HG02870 (cell line): ENCODE data around the gene SLC5A4.

ENCODE experiments used
- ATAC-seq: cut with Tn5 transposase; IDR thresholded peaks from one replicate; pipeline ENCODE4 v1.9.1; 2021; ENCODE audit warnings: mild to moderate bottlenecking, moderate library complexity; ENCODE audit not compliant: unreplicated experiment

The SLC5A4 gene

DNA sequence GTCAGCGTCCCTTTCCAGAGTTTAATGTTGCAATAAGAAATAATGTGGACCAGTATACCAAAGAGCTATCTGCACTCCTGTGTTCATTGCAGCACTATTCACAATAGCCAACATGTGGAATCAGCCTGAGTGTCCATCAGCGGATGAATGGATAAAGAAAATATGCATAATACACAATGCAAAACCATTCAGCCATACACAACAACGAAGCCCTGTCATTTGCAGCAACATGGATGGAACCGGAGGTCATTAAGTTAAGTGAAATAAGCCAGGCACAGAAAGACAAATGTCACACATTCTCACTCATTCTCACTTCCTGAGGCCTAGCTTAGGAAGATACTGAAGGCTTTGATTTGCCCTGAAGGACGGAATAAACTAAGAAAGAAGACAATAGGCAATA is 22.1 kb downstream of the SLC5A4 start:
- no peak for ATAC-seq

DNA sequence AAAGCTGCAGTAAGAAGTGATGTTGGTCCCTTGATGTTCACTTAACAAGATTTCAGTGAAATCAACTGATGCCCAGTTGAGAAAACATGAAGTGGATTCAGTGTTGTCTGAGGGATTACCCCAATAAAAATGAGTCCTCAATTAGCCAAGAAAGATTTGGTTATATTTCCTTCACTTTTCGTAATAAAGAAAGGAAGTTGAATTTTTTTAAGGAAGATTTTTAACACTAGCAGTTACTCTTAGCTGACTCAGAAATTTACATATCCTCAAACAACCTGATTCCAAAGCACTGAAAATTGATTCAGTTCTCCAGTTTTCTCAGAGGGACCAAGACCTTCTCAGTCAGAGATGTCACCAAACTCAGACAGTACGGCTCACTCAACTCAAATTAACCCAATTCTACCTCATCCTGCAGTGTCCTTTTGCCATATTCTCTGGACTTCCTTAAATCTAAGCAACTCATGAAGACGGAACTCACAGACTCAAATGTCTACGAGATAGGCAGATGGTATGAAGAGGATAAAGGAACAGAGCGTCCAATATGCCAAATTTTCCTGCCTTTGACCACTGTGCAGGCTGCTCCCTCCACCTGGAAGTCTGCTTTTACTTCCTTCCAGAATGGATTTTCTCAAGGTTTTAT is 22.8 kb downstream of the SLC5A4 start:
- ATAC-seq: no peak

- no peak for ATAC-seq
These were observed 28.6 kb downstream of the SLC5A4 start for GRCh38 chr22:32226326-32227104.

GRCh38 chr22:32222991-32223390 is 32.2 kb downstream of the SLC5A4 start:
- ATAC-seq: no peak

- no peak for ATAC-seq
These were observed 36.1 kb downstream of the SLC5A4 start for GRCh38 chr22:32219026-32219425.

GRCh38 chr22:32218470-32218869 is 36.7 kb downstream of the SLC5A4 start:
- no peak for ATAC-seq

DNA sequence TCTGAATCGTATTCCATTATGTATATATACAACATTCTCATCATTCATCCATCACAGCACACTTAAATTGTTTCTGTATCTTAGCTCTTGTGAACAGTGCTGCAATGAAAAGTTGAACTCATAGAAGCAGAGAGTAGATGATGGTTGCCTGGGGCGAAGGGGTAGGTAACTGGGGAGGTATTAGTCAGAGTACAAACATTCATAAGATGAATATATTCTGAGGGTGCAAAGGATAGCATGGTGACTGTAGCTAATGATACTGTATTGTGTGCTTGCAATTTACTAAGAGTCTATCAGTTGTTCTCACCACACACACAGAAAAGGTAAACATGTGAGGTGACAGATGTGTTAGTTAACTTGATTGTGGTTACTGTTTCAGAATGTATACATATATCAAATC is 37.7 kb downstream of the SLC5A4 start:
- no peak for ATAC-seq

GRCh38 chr22:32216911-32217310 is 38.2 kb downstream of the SLC5A4 start:
- no peak for ATAC-seq

DNA sequence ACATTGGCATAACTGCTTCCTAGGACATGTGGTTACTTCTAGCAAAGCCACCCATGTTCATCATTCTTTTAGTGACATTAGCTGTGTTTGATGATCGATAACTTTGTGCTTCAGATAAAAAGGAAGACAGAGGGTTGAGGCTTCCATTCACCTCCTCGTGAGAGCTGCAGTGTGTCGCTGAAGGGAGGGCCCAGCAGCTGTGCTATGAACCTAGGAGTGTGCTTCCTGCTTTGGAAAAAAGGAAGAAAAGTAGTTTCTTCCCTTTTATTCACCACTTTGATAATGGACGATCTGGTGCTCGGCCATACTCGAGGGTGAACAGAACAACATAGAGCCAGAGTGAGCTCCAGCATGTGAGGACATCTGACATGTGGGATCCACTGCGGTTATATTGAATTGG is 44.1 kb downstream of the SLC5A4 start:
- no peak for ATAC-seq

GRCh38 chr22:32208681-32209080 is 46.5 kb downstream of the SLC5A4 start:
- ATAC-seq: no peak

GRCh38 chr22:32207971-32208480 is 47.1 kb downstream of the SLC5A4 start:
- no peak for ATAC-seq

DNA sequence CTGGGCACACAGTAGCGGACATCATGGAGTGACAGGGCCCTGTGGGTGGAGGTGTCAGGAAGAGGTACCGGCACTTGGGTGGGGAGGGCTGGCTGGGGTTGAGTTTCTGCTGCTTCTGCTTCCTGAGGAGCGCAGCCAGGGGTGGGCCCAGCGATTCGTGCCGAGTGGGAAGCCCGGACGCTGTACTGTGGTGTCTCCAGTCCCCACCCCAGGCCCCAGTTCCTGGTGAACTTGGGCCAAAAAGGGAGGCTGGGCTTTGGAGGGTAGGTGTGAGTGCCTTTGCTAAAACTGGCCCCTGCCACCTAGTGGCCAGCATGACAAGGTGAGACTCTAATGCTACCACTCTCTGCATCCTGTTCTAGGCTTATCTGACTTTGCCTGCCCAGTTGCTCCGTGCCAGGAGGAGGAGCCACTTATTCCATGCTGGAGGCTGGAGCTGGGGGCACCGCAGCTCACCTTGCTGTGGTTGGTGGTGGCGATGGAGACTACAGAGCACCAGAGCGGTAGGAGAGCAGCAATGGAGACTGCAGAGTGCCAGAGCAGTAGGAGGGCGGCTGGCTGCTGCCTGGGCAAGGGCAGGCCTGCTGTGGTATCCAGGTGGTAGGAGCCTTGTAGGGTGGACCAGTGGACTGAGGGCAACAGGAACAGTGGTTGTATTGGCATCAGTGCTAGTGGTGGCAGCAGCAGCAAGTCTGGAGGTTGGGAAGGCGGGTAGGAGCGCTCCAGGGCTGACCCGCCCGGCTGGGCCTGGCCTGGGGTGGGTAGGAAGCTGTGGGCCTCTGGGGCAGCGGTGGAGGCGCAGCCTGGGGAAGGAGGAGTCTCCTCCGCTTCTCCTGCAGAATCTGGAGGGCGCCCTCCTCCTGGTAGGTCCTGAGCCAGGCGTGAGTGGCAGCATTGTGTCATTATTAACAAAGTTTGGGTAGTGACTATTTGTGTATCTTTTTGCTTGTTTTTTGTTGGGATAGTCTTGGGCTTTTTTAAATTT is 48.1 kb downstream of the SLC5A4 start:
- ATAC-seq: no peak

DNA sequence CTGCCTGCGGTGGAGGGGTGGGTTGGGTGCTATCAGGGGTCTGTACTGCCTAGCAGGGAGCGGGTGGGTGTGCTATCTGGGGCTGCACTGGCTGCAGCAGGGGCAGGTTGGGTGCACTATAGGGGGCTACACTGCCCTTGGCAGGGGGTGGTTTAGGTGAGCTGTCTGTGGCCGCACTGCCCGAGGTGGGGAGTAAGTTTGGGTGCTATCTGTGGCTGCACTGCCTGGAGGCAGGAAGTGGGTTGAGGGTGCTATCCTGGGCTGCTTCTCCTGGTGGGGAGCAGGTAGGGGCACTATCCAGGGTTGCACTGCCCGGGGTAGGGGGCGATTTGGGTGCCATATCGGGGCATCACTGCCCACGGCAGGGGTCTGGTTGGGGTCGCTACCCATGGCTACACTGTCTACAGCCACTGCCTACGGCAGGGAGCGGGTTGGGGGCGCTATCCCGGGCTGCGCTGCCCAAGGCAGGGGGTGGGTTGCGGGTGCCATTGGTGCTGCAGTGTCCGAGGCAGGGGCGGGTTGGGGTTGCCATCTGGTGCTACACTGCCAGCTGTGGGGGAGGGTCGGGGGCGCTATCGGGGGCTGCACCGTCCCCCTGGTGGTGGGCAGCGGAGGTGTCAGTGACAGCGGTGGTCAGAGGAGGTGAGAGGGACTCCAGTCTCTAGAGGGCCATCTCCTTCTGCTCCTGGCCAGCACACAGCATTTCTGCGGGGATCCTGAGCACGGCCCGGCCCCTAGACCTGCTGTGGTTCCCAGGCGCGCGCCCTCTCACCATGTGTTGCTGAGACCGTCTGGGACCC is 49.0 kb downstream of the SLC5A4 start:
- no peak for ATAC-seq

DNA sequence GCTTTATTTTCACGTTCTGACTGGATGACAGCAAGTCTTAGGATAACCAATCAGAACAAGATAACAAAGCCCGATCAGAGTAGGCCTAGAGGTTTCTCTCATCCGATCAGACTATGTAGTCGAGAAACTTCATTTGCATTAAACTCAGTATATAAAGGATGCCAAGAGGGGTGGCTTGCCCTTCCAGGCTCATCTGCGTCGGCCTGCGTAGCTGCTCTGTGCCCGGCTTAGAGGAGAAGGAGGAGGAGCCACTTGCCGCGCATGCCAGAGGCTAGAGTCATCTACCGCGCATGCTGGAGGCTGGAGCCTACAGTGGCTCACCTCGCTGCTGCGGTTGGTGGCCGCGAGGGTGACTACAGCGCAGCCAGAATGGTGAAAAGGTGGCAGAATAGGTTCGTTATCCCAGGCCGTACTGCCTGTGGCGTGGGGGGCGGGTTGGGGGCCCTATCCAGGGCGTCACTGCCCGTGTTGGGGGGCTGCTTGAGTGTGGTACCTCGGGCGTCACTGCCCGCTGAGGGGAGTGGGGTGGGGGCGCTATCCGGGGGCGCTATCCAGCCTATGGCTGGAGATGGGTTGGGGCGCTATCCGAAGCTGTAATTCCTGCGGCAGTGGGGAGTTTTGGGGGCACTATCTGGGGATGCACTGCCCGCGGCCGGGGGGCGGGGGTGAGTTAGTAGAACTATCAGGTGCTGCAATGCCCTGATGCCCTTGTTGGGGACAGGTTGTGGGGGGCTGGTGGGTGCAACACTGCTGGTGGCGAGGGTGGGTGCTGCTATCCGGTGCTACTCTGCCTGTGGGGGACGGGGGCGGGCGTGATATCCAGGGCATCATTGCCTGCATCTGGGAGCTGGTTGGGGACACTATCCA is 50.1 kb downstream of the SLC5A4 start, which contains the start of gene RFPL2:
Gene RFPL2 (minus strand): TSS at position 218 of the 867 bp plus-strand sequence. CDS start 2,622 bp downstream, outside the sequence.
- no peak for ATAC-seq

GRCh38 chr22:32204040-32204855 is 50.9 kb downstream of the SLC5A4 start:
- ATAC-seq: no peak

DNA sequence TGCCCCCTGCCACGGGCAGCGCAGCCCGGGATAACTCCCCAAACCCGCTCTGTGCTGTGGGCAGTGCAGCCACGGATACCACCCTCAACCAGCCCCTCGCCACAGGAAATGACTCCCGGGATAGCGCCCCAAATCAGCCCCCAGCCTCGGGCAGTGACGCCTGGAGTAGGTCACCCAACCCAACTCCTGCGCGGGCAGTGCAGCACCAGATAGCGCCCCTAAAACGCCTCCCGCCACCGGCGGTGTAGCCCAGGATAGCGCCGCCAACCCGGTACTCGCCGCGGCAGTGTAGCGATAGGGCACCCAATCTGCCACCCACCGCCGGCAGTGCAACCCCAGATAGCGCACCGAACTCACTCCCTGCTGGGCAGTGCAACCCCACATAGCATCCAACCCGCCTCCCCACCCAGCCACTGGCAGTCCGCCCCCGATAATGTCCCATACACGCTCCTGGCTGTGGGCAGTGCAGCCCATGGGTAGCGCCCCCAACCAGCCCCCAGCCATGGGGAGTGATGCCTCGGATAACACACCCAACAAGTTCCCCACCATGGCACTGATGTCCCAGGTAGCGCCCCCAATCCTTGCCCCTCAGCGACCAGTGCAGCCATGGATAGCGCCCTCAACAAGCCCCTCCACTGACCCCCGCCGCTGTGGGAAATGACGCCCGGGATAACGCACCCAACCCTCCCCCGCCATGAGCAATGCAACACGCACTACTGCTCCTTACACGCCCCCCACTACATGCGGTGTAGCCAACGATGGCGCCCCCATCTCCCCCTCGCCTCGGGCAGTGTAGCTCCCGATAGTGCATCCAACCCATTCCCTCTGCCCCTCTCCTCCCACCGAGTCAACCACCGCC is 51.7 kb downstream of the SLC5A4 start:
- no peak for ATAC-seq

GRCh38 chr22:32202539-32203180 is 52.5 kb downstream of the SLC5A4 start:
- ATAC-seq: no peak
